GM10266 (cell line): Measurements from ENCODE around the gene USH1G.

Source experiments
- DNase-seq: peaks from one replicate; pipeline ENCODE4 v3.0.0; 2012; ENCODE audit errors: extremely low spot score
- CTCF ChIP-seq: IDR thresholded peaks from 2 replicates; pipeline ENCODE4 v1.5.1; 2012; ENCODE audit warnings: mild to moderate bottlenecking, low read depth; ENCODE audit not compliant: control insufficient read depth, insufficient read depth; ENCODE audit errors: missing control alignments

USH1G gene

GRCh38 chr17:74937064-74938051 lies 14.3 kb upstream of the USH1G start:
- DNase-seq = no peak
- TF ChIP-seq CTCF = no peak

GRCh38 chr17:74936470-74936799 lies 13.4 kb upstream of the USH1G start:
- TF ChIP-seq CTCF = no peak
- DNase-seq = no peak

GRCh38 chr17:74935585-74936469 lies 12.8 kb upstream of the USH1G start, which contains the start of gene OTOP3:
OTOP3 (plus strand) TSS chr17:74935898; CDS start chr17:74935922, 24 bp downstream.
- DNase-seq = no peak
- no peak for TF ChIP-seq CTCF

- TF ChIP-seq CTCF = no peak
- DNase-seq = no peak
Observed at GRCh38 chr17:74935048-74935447, 12.0 kb upstream of the USH1G start.

GRCh38 chr17:74930535-74931036 lies 7.5 kb upstream of the USH1G start:
- DNase-seq = no peak
- TF ChIP-seq CTCF = no peak

- DNase-seq = no peak
- no peak for TF ChIP-seq CTCF
Observed at GRCh38 chr17:74928786-74929185, 5.7 kb upstream of the USH1G start.
